ENCODE data around the gene CCR7. TPM values are rescaled to one million over a fixed set of nuclear protein-coding genes. Genes with fewer than 3 reads are reported as not detected.
"Not testable (repeated sequence)": the region's sequence is repeated elsewhere in the genome, so short reads cannot be mapped to it uniquely, and the experiment has no call there.

The CCR7 gene
- total RNA-seq, 6 donors from 2014 or later, result 0.30 to 2.8 (median 1.4) TPM; not detected in 2

GRCh38 chr17:40577611-40578065, 12.4 kb upstream of the CCR7 start:
- Histone ChIP-seq H3K36me3 (no peaks in the 10 kb centered on the region), H3K4me3 (no peak overlapping the region), H3K27me3 (no peaks in the 10 kb centered on the region), H3K9me3 (peaks cover 0 to 13% (median 7%) of the 10 kb centered on the region in 4 donors), H3K4me1 (peaks cover 3 to 15% (median 8%) of the 10 kb centered on the region in 4 donors), H3K27ac (no peak overlapping the region)
- DNase-seq (no peak), ATAC-seq (ENCODE audit: low FRiP score in 2 of 2) (no peak)
- WGBS, 2 donors, result 89 to 94% methylated on average over 5 of the region's 5 CpGs
- TF ChIP-seq POLR2AphosphoS5 (IDR thresholded peaks at IDR 0.05), result no peak
- TF ChIP-seq CTCF (IDR thresholded peaks at IDR 0.05), result no peak
- no peak for TF ChIP-seq POLR2A (IDR thresholded peaks at IDR 0.05)
- TF ChIP-seq EP300 (IDR thresholded peaks at IDR 0.05), result no peak

DNA sequence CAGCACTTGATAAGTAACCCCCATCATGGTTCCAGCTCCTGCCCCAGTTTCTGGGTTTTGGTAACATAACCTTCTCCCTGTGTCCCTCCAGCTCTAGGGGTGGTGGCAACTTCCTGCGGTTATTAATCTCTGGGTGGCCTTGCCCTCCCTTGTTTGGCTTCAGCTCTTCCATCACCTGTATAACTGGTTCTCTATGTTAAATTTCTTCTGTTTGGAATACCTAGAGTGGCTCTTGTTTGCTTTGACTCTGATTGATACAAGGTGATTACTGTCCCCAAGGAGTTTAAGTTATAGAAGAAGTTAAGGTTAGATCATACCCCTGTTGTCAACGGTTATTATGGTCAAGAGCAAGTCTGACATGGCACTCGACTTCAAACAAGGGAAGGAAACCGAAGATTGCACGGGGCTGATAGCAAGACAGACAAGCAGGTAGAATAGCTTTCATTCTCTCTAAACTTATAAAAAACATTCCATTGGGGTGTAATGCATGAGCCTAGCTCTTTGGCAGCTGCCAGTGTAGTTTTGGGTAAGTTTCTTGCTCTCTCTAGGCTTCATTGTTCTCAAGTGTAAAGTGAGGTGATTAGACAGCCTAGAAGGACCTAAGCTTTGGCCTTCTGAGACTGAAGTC, 11.0 kb upstream of the CCR7 start:
- Histone ChIP-seq H3K27me3 (no peaks in the 10 kb centered on the region), H3K4me3 (no peak overlapping the region), H3K9me3 (peaks cover 0 to 13% (median 7%) of the 10 kb centered on the region in 4 donors), H3K27ac (no peak overlapping the region), H3K4me1 (peaks cover 0 to 3% (median 0%) of the 10 kb centered on the region in 4 donors), H3K36me3 (no peaks in the 10 kb centered on the region)
- no peak for ATAC-seq (ENCODE audit: low FRiP score in 2 of 2)
- TF ChIP-seq POLR2A (IDR thresholded peaks at IDR 0.05), result no peak
- TF ChIP-seq CTCF (IDR thresholded peaks at IDR 0.05), result no peak
- TF ChIP-seq POLR2AphosphoS5 (IDR thresholded peaks at IDR 0.05), result no peak
- WGBS, 2 donors, result 43 to 46% methylated on average over 5 of the region's 5 CpGs
- DNase-seq, result no peak

GRCh38 chr17:40574292-40574691, 9.0 kb upstream of the CCR7 start:
- TF ChIP-seq CTCF (IDR thresholded peaks at IDR 0.05) (no peak), POLR2A (IDR thresholded peaks at IDR 0.05) (no peak), EP300 (IDR thresholded peaks at IDR 0.05) (no peak), POLR2AphosphoS5 (IDR thresholded peaks at IDR 0.05) (no peak)

DNA sequence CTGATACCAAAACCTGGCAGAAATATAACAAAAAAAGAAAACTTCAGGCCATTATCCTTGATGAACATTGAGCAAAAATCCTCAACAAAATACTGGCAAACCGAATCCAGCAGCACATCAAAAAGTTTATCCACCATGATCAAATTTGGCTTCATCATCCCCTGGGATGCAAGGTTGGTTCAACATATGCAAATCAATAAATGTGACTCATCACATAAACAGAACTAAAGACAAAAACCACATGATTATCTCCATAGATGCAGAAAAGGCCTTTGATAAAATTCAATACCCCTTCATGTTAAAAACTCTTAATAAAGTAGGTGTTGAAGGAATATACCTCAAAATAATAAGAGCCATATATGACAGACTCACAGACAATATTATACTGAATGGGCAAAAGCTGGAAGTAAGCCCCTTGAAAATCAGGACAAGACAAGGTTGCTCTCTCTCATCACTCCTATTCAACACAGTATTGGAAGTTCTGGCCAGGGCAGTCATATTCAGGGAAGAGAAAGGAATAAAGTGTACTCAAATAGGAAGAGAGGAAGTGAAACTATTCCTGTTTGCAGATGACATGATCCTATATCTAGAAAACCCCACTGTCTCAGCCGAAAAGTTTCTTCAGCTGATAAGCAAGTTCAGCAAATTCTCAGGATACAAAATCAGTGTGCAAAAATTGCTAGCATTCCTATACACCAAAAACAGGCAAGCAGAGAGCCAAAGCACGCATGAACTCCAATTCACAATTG, 7.1 kb upstream of the CCR7 start:
- peaks cover 0 to 13% (median 7%) of the 10 kb centered on the region in 4 donors for H3K9me3 ChIP-seq
- not testable (repeated sequence) for H3K27ac ChIP-seq; H3K4me3 ChIP-seq; ATAC-seq (ENCODE audit: low FRiP score in 2 of 2); H3K27me3 ChIP-seq; H3K4me1 ChIP-seq; DNase-seq; H3K36me3 ChIP-seq
- 71 to 76% methylated on average over 3 of the region's 3 CpGs for WGBS, 2 donors

More at GRCh38 chr17:40574292-40574691, 9.0 kb upstream of the CCR7 start:
- ATAC-seq (ENCODE audit: low FRiP score in 2 of 2) (no peak), DNase-seq (no peak)
- Histone ChIP-seq H3K4me1 (no peaks in the 10 kb centered on the region), H3K27ac (no peak overlapping the region), H3K27me3 (no peaks in the 10 kb centered on the region), H3K9me3 (peaks cover 0 to 13% (median 7%) of the 10 kb centered on the region in 4 donors), H3K4me3 (no peak overlapping the region), H3K36me3 (no peaks in the 10 kb centered on the region)

GRCh38 chr17:40568074-40568836, 3.0 kb upstream of the CCR7 start:
- Histone ChIP-seq H3K9me3 (no peaks in the 10 kb centered on the region), H3K4me3 (no peak overlapping the region), H3K4me1 (no peaks in the 10 kb centered on the region), H3K27ac (no peak overlapping the region), H3K36me3 (no peaks in the 10 kb centered on the region), H3K27me3 (no peaks in the 10 kb centered on the region)
- ATAC-seq (ENCODE audit: low FRiP score in 2 of 2) (no peak), DNase-seq (no peak)
- TF ChIP-seq POLR2A (IDR thresholded peaks at IDR 0.05) (no peak), CTCF (IDR thresholded peaks at IDR 0.05) (no peak), POLR2AphosphoS5 (IDR thresholded peaks at IDR 0.05) (no peak), EP300 (IDR thresholded peaks at IDR 0.05) (no peak)
- WGBS, 2 donors, result 84 to 88% methylated on average over 5 to 7 of the region's 7 CpGs
